Activated CD8-positive, alpha-beta memory T cell treated with anti-CD3 and anti-CD28 coated beads, Interleukin-2, amount 50 U/mL, for 4 hours (primary cell): ENCODE measurements around the gene HP.

Experiments
- DNase-seq: peaks from one replicate; pipeline ENCODE4 v3.0.0-alpha.2; 2020

HP gene

GRCh38 chr16:72093448-72094265, 39.4 kb downstream of the HP start, which contains the start of the genes DHX38 and TXNL4B:
Gene DHX38 (plus strand): TSS chr16:72093847. CDS start chr16:72096158, 2,311 bp downstream.
Gene TXNL4B (minus strand): TSS chr16:72093620. CDS start chr16:72090749, 2,871 bp downstream.
- DNase-seq, result peak; percentile 87

DNA sequence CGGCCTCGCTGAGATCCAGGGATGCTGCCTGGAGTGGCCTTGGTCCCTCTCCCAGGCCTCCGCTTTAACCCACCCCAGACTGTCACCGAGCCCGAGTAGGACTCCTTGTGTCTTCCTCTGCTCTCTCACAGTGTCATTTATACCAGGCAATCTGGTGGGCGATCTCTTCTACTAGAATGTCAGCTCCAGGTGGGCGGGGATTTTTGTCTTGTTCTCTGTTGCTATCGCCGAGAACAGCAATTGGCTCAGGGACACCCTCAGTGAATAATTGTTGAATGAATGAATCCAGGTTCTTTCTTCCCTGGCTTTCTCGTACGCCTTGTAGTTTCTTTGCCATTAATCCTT, 39.9 kb downstream of the HP start:
- DNase-seq, result peak; percentile 49

GRCh38 chr16:72098936-72099335, 44.6 kb downstream of the HP start:
- DNase-seq, result no peak

GRCh38 chr16:72099377-72099818, 45.1 kb downstream of the HP start:
- peak; percentile 29 for DNase-seq

- no peak for DNase-seq
Measured at GRCh38 chr16:72101195-72101594, 46.9 kb downstream of the HP start.

DNA sequence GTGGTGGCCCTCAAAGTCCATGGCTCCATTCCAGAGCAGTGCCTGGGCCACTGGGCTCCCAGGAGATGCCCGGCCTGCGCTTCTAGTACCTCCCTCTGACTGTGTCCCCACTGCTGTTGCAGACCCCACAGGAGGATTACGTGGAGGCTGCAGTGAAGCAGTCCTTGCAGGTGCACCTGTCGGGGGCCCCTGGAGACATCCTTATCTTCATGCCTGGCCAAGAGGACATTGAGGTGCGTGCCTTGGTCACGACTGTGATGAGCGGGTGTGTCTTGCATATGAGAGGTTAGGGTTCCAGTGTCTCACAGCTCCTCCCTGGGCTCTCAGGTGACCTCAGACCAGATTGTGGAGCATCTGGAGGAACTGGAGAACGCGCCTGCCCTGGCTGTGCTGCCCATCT, 50.6 kb downstream of the HP start:
- no peak for DNase-seq

GRCh38 chr16:72105978-72106377, 51.7 kb downstream of the HP start:
- no peak for DNase-seq

DNA sequence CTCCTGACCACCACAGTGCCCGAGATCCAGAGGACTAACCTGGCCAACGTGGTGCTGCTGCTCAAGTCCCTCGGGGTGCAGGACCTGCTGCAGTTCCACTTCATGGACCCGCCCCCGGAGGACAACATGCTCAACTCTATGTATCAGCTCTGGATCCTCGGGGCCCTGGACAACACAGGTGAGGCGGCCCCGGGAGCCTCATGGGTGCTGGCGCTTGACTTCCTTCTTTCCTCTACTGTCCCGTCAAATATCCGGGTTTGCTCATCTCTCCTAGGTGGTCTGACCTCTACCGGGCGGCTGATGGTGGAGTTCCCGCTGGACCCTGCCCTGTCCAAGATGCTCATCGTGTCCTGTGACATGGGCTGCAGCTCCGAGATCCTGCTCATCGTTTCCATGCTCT, 53.1 kb downstream of the HP start:
- no peak for DNase-seq

DNA sequence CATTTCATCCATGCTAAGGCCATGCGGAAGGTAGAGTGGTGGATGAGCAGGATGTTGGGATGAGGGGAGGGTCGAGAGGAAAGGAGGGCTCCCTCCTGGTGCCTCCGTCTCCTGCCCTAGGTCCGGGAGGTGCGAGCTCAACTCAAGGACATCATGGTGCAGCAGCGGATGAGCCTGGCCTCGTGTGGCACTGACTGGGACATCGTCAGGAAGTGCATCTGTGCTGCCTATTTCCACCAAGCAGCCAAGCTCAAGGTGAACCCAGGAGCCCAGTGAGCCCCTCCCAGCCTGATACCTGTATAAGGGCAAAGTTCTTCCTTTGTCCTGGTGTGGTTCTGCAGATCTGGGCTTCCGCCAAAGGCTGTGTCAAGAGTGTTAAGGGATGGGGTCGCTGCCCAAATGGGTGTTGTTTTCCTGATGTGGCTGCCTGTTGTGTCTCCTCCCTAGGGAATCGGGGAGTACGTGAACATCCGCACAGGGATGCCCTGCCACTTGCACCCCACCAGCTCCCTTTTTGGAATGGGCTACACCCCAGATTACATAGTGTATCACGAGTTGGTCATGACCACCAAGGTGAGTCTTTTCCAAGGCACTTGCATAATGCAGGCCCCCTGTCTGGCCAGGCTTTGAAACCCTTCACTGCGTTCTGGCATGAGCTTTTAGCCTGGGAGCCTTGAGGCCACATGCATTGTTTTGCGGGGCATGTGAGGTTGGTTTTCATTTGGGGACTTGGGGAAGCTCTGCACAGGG, 54.2 kb downstream of the HP start:
- no peak for DNase-seq

DNA sequence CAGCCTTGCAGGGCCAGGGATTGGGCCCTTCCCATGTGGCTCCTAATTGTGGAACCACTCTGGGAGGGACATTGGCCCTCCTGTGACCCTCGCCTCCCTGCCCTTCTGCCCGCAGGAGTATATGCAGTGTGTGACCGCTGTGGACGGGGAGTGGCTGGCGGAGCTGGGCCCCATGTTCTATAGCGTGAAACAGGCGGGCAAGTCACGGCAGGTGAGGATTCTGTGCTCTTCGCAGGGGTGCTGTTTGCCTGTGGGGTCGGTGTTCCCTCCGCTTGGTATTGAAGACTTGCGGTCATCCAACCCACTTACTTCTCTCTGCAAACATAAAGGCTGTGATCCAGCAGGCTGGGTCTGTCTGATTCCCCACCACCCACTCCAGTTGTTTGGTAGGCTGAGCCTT, 55.0 kb downstream of the HP start:
- DNase-seq, result no peak

DNA sequence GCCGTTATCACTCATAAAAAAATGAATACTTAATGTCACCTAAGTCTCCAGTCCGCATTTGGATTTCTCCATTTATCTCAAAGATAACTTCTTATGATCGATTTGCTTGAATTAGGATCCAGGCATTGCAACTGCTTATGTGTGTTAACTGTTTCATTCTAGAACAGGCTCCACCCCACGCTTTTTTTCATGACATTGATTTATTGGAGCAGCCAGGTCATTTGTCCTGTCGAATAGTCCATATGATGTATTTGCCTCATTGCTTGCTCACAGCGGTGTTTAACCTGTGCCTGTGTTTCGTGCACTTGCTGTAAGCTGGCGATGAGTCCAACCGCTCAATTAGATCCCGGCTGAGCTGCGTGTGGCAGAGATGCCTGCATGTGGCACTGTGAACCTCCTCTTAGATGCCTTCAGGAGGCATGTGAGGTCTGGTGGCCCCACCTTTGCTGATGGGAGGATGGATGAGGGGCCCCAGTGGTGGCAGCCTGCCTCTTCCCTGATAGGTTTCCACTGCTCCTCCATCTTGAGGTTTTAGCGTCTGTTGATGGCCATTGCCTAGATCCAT, 55.7 kb downstream of the HP start:
- DNase-seq, result no peak
